GM12878 (cell line): ENCODE data around the gene ZNF837.

ENCODE experiments used
- ETV6 ChIP-seq, 2 experiments: fragments of 450-650 bp in 1 of 2; IDR thresholded peaks in 1 of 2; conservative IDR thresholded peaks in 1 of 2; 2 replicates each; pipeline ENCODE4 v1.6.1; 2014; ENCODE audit warnings: antibody characterized with exemption in 1 of 2, borderline replicate concordance in 1 of 2, low read depth in 1 of 2, mild to moderate bottlenecking in 1 of 2, moderate library complexity in 1 of 2
- GABPA ChIP-seq: IDR thresholded peaks from 2 replicates; pipeline ENCODE4 v1.6.1; 2014; ENCODE audit warnings: antibody characterized with exemption, low read depth, mild to moderate bottlenecking, inconsistent platforms
- HDAC2 ChIP-seq: fragments of 200-600 bp; sonication (generic); IDR thresholded peaks from 2 replicates; pipeline ENCODE4 v1.6.1; 2017
- JUND ChIP-seq: IDR thresholded peaks from 2 replicates; pipeline ENCODE4 v1.6.1; 2012; ENCODE audit warnings: low read depth, mild to moderate bottlenecking, low read length, improper control_type of control experiment, moderate library complexity
- MAX ChIP-seq: IDR thresholded peaks from 2 replicates; pipeline ENCODE4 v1.6.1; 2012; ENCODE audit warnings: low read depth, low read length, improper control_type of control experiment
- MEF2A ChIP-seq: IDR thresholded peaks from 2 replicates; pipeline ENCODE4 v1.6.1; 2011; ENCODE audit warnings: low read depth, mild to moderate bottlenecking, low read length, moderate library complexity; ENCODE audit not compliant: insufficient read depth
- NR2F1 ChIP-seq: fragments of 450-650 bp; conservative IDR thresholded peaks from 2 replicates; pipeline ENCODE4 v1.6.1; 2017; ENCODE audit warnings: mild to moderate bottlenecking
- SIN3A ChIP-seq: IDR thresholded peaks from 2 replicates; pipeline ENCODE4 v1.6.1; 2012; ENCODE audit warnings: low read depth, low read length, improper control_type of control experiment
- TAF1 ChIP-seq: IDR thresholded peaks from 2 replicates; pipeline ENCODE4 v1.6.1; 2011; ENCODE audit warnings: mild to moderate bottlenecking, low read depth, low read length, borderline replicate concordance

- TF ChIP-seq SIN3A (no peak), TAF1 (no peak), NR2F1 (no peak), ETV6 (conservative IDR thresholded peaks at IDR 0.05 in 1 of 2, IDR thresholded peaks at IDR 0.05 in 1 of 2; ENCODE audit: borderline replicate concordance in 1 of 2, low read depth in 1 of 2) (no peak), GABPA (no peak), JUND (no peak), HDAC2 (no peak), MEF2A (no peak), MAX (no peak)
These were observed 6.6 kb downstream of the ZNF837 start for GRCh38 chr19:58374200-58374599.
